Osteocyte (in vitro differentiated cells): ENCODE data around the gene FOXI1. TPM values are rescaled to one million over a fixed set of nuclear protein-coding genes. Genes with fewer than 3 reads are reported as not detected.

Experiments
- DNase-seq: peaks from one replicate; pipeline ENCODE4 v3.0.0; 2021; ENCODE audit warnings: mixed read lengths; ENCODE audit not compliant: unreplicated experiment; ENCODE audit errors: extremely low spot score
- H3K27ac Mint-ChIP-seq: one replicate; pipeline ENCODE4 v1.8.0; 2021; ENCODE audit warnings: mild to moderate bottlenecking, mixed read lengths; ENCODE audit not compliant: unreplicated experiment
- H3K27me3 Mint-ChIP-seq: one replicate; pipeline ENCODE4 v1.8.0; 2021; ENCODE audit warnings: mixed read lengths; ENCODE audit not compliant: unreplicated experiment
- H3K36me3 Mint-ChIP-seq: one replicate; pipeline ENCODE4 v1.8.0; 2021; ENCODE audit warnings: mixed read lengths; ENCODE audit not compliant: unreplicated experiment
- H3K4me1 Mint-ChIP-seq: one replicate; pipeline ENCODE4 v1.8.0; 2021; ENCODE audit warnings: mixed read lengths; ENCODE audit not compliant: unreplicated experiment
- H3K4me3 Mint-ChIP-seq: one replicate; pipeline ENCODE4 v1.8.0; 2021; ENCODE audit warnings: mild to moderate bottlenecking, moderate library complexity, mixed read lengths; ENCODE audit not compliant: unreplicated experiment
- H3K9me3 Mint-ChIP-seq: one replicate; pipeline ENCODE4 v1.8.0; 2021; ENCODE audit warnings: mixed read lengths; ENCODE audit not compliant: unreplicated experiment
- total RNA-seq: library from RNA; stranded (reverse); gene quantifications from 2 replicates; pipeline ENCODE4 v1.2.1, GENCODE V29; 2021
- TF ChIP-seq, protein P1 (sequence below): fragments of 200-600 bp; sonication (generic); IDR thresholded peaks from 2 replicates; pipeline ENCODE4 v1.5.0; 2021; ENCODE audit warnings: antibody characterized with exemption, mild to moderate bottlenecking, moderate library complexity

FOXI1 gene
- total RNA-seq, 1 donor from 2014 or later: not detected

DNA sequence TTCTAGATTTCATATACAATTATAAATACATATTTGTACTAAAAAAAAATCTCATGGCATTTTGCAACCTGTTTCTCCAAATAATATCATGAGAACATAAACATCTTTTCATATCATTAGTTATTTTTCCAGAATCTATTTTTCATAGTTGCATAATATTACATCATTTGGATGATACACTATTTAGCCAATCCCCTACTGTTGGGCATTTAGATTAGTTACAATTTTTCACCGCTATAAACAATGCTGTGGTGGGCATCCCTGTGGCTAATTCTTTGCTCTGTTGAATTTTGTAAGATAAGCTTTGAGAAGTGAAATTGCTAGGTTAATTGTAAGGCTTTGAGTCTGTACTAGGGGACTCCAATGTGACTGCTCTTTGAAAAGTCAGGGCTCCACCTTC, 2.2 kb upstream of the FOXI1 start:
- H3K27me3 Mint-ChIP-seq: peaks cover 20% of the 10 kb centered on the region

DNA sequence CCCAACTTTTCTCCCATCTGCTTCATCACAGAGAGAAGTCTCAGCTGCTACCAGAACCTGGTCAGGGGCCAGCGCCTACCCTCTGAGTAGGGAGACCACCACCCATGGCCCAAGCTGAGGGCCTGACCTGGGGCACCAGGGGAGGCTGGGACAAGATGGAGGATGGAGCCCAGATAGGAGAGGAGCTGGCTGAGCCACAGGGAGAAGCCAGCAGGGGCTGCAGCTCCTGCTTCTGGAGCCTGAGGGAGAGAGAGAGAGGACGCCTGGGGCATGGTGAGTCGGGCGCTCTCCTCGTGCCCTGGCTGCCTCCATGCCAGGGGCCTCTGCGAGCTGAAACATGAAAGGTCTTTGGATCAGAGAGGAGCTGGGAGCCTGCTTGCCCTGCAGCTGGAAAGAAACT, 1.4 kb upstream of the FOXI1 start:
- no peaks in the 10 kb centered on the region for H3K9me3 Mint-ChIP-seq
- H3K27me3 Mint-ChIP-seq: peaks cover 20% of the 10 kb centered on the region

More for the DNA sequence above, 2.2 kb upstream of the FOXI1 start:
- Mint-ChIP-seq H3K36me3 (no peaks in the 10 kb centered on the region), H3K4me3 (no peak overlapping the region), H3K27ac (no peak overlapping the region), H3K9me3 (no peaks in the 10 kb centered on the region), H3K4me1 (peaks cover 4% of the 10 kb centered on the region)
- TF ChIP-seq, protein P1, sequence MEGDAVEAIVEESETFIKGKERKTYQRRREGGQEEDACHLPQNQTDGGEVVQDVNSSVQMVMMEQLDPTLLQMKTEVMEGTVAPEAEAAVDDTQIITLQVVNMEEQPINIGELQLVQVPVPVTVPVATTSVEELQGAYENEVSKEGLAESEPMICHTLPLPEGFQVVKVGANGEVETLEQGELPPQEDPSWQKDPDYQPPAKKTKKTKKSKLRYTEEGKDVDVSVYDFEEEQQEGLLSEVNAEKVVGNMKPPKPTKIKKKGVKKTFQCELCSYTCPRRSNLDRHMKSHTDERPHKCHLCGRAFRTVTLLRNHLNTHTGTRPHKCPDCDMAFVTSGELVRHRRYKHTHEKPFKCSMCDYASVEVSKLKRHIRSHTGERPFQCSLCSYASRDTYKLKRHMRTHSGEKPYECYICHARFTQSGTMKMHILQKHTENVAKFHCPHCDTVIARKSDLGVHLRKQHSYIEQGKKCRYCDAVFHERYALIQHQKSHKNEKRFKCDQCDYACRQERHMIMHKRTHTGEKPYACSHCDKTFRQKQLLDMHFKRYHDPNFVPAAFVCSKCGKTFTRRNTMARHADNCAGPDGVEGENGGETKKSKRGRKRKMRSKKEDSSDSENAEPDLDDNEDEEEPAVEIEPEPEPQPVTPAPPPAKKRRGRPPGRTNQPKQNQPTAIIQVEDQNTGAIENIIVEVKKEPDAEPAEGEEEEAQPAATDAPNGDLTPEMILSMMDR: no peak
- no peak for DNase-seq

DNA sequence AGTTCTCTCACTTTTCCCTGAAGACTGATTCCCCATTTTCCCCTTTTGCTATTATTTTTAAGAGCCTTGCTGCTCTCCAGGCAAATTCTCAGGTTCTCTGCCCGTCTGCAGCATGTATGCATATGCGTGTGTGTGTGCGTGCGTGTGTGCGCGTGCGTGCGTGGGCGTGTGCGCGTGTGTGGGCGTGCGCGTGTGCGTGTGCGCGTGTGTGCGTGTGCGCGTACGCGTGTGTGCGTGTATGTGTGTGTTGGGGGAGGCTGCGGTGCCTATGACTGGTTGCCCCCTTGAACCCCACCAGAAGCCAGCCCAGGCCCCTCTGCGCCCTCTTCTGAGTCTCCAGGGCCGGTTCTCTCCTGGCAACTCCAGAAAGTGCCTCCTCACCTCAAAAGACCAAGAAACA, 987 bp upstream of the FOXI1 start:
- Mint-ChIP-seq H3K27ac (no peak overlapping the region), H3K9me3 (no peaks in the 10 kb centered on the region), H3K4me1 (peaks cover 6% of the 10 kb centered on the region)

More for the DNA sequence above, 1.4 kb upstream of the FOXI1 start:
- no peaks in the 10 kb centered on the region for H3K36me3 Mint-ChIP-seq
- no peak for DNase-seq
- H3K4me1 Mint-ChIP-seq: peaks cover 4% of the 10 kb centered on the region
- TF ChIP-seq, protein P1: no peak
- no peak overlapping the region for H3K27ac Mint-ChIP-seq
- no peak overlapping the region for H3K4me3 Mint-ChIP-seq

DNA sequence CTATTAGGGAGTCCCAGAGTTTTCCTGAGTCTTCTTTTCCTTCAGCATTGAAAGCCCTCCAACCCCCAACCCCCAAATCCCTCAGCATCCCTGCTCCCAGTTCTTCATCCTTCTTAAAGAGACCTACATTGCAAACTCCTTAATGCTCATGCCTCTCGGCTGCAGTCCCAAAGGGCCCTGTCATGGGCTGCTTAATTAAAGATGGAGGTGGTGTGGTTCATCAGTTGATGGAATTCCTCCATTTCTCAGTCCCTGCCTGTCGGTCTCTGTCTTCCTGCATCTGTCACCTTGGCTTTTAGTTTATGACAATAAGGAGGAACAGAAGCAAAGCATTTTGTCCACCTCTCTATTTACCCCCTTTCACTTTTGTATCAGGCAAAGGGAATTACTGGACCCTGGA, 2.0 kb downstream of the FOXI1 start:
- no peak overlapping the region for H3K27ac Mint-ChIP-seq
- H3K9me3 Mint-ChIP-seq: no peaks in the 10 kb centered on the region
- H3K36me3 Mint-ChIP-seq: no peaks in the 10 kb centered on the region
- H3K4me1 Mint-ChIP-seq: peaks cover 3% of the 10 kb centered on the region
- peak; percentile 44 for DNase-seq
- TF ChIP-seq, protein P1: no peak
- H3K27me3 Mint-ChIP-seq: peaks cover 24% of the 10 kb centered on the region
- H3K4me3 Mint-ChIP-seq: no peak overlapping the region

More for the DNA sequence above, 987 bp upstream of the FOXI1 start:
- no peak overlapping the region for H3K4me3 Mint-ChIP-seq
- no peak for DNase-seq
- H3K36me3 Mint-ChIP-seq: no peaks in the 10 kb centered on the region
- H3K27me3 Mint-ChIP-seq: peaks cover 20% of the 10 kb centered on the region
- TF ChIP-seq, protein P1: no peak

DNA sequence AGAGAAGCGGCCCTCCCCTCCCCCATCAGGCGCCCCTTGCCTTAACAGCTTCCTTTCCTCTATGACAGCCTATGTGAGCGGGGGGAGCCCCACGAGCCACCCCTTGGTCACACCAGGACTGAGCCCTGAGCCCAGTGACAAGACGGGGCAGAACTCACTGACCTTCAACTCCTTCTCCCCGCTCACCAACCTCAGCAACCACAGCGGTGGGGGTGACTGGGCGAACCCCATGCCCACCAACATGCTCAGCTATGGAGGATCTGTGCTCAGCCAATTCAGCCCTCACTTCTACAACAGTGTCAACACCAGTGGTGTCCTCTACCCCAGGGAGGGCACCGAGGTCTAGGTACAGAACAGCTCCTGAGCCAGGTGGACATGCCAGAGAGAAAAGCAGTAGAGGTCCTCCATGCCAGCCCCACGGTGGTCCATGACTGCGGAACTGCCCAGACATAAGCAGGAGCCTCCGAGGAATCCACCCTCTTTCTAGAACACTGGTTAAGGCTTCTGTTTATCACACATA, 2.6 kb downstream of the FOXI1 start:
- H3K4me1 Mint-ChIP-seq: peaks cover 3% of the 10 kb centered on the region

More for the DNA sequence above, 2.6 kb downstream of the FOXI1 start:
- H3K36me3 Mint-ChIP-seq: no peaks in the 10 kb centered on the region
- peaks cover 24% of the 10 kb centered on the region for H3K27me3 Mint-ChIP-seq
- H3K27ac Mint-ChIP-seq: no peak overlapping the region
- H3K9me3 Mint-ChIP-seq: no peaks in the 10 kb centered on the region
- DNase-seq: peak; percentile 79
- TF ChIP-seq, protein P1: no peak
- H3K4me3 Mint-ChIP-seq: no peak overlapping the region
